Progenitor cell of endocrine pancreas (in vitro differentiated cells): Measurements from ENCODE around the gene SMARCA4. TPM values are rescaled to one million over a fixed set of nuclear protein-coding genes. Genes with fewer than 3 reads are reported as not detected.
"Not testable (repeated sequence)": the region's sequence is repeated elsewhere in the genome, so short reads cannot be mapped to it uniquely, and the experiment has no call there.

Experiments
- DNase-seq: peaks from one replicate; pipeline ENCODE4 v3.0.0; 2021; ENCODE audit warnings: low spot score; ENCODE audit not compliant: unreplicated experiment
- H3K27ac Mint-ChIP-seq: 2 replicates; pipeline ENCODE4 v1.8.0; 2021; ENCODE audit warnings: mild to moderate bottlenecking, moderate library complexity, mixed read lengths
- H3K27me3 Mint-ChIP-seq: 2 replicates; pipeline ENCODE4 v1.8.0; 2021; ENCODE audit warnings: mixed read lengths
- H3K36me3 Mint-ChIP-seq: 2 replicates; pipeline ENCODE4 v1.8.0; 2022; ENCODE audit warnings: mixed read lengths; ENCODE audit not compliant: insufficient read depth
- H3K4me1 Mint-ChIP-seq: 2 replicates; pipeline ENCODE4 v1.8.0; 2021; ENCODE audit warnings: low read depth, mixed read lengths
- H3K4me3 Mint-ChIP-seq: 2 replicates; pipeline ENCODE4 v1.8.0; 2021; ENCODE audit warnings: low read depth, mild to moderate bottlenecking, moderate library complexity, mixed read lengths
- H3K9me3 Mint-ChIP-seq: 2 replicates; pipeline ENCODE4 v1.8.0; 2021; ENCODE audit warnings: low read depth, mixed read lengths
- CTCF ChIP-seq: fragments of 200-600 bp; sonication (generic); IDR thresholded peaks from one replicate; pipeline ENCODE4 v1.5.0; 2021; ENCODE audit warnings: antibody characterized with exemption, mild to moderate bottlenecking; ENCODE audit not compliant: unreplicated experiment
- total RNA-seq: library from RNA; stranded (reverse); gene quantifications from 2 replicates; pipeline ENCODE4 v1.2.1, GENCODE V29; 2021

The SMARCA4 gene
- total RNA-seq, 1 donor from 2014 or later, result 334 TPM

GRCh38 chr19:10988921-10989320, 28.1 kb downstream of the SMARCA4 start:
- TF ChIP-seq CTCF, result no peak
- no peaks in the 10 kb centered on the region for H3K9me3 Mint-ChIP-seq

GRCh38 chr19:10991076-10991475, 30.2 kb downstream of the SMARCA4 start:
- no peak for DNase-seq
- Mint-ChIP-seq H3K27ac (no peak overlapping the region), H3K36me3 (peaks cover 32% of the 10 kb centered on the region), H3K4me1 (no peaks in the 10 kb centered on the region), H3K9me3 (no peaks in the 10 kb centered on the region), H3K4me3 (no peak overlapping the region), H3K27me3 (no peaks in the 10 kb centered on the region)
- no peak for TF ChIP-seq CTCF

More at GRCh38 chr19:10988921-10989320, 28.1 kb downstream of the SMARCA4 start:
- DNase-seq, result no peak
- Mint-ChIP-seq H3K4me3 (no peak overlapping the region), H3K27ac (no peak overlapping the region), H3K4me1 (no peaks in the 10 kb centered on the region), H3K36me3 (peaks cover 24% of the 10 kb centered on the region), H3K27me3 (no peaks in the 10 kb centered on the region)

- peaks cover 33% of the 10 kb centered on the region for H3K36me3 Mint-ChIP-seq
These were observed 30.8 kb downstream of the SMARCA4 start for GRCh38 chr19:10991521-10992081.

GRCh38 chr19:10992174-10992573, 31.3 kb downstream of the SMARCA4 start:
- not testable (repeated sequence) for H3K4me1 Mint-ChIP-seq, H3K27ac Mint-ChIP-seq, DNase-seq, H3K4me3 Mint-ChIP-seq, H3K9me3 Mint-ChIP-seq, H3K27me3 Mint-ChIP-seq
- H3K36me3 Mint-ChIP-seq, result peaks cover 33% of the 10 kb centered on the region

More at GRCh38 chr19:10991521-10992081, 30.8 kb downstream of the SMARCA4 start:
- Mint-ChIP-seq H3K9me3 (no peaks in the 10 kb centered on the region), H3K4me3 (no peak overlapping the region), H3K27ac (no peak overlapping the region), H3K4me1 (no peaks in the 10 kb centered on the region), H3K27me3 (no peaks in the 10 kb centered on the region)
- no peak for TF ChIP-seq CTCF
- no peak for DNase-seq

GRCh38 chr19:10995926-10996600, 35.2 kb downstream of the SMARCA4 start:
- Mint-ChIP-seq H3K9me3 (no peaks in the 10 kb centered on the region), H3K36me3 (peaks cover 31% of the 10 kb centered on the region), H3K27me3 (no peaks in the 10 kb centered on the region), H3K4me1 (no peaks in the 10 kb centered on the region), H3K4me3 (no peak overlapping the region), H3K27ac (peak overlapping the region; percentile 69)
- no peak for TF ChIP-seq CTCF
- no peak for DNase-seq

GRCh38 chr19:10998045-10998533, 37.3 kb downstream of the SMARCA4 start:
- no peak for TF ChIP-seq CTCF
- Mint-ChIP-seq H3K27me3 (no peaks in the 10 kb centered on the region), H3K36me3 (peaks cover 28% of the 10 kb centered on the region), H3K27ac (no peak overlapping the region), H3K4me3 (no peak overlapping the region), H3K9me3 (no peaks in the 10 kb centered on the region), H3K4me1 (no peaks in the 10 kb centered on the region)
- DNase-seq, result no peak
